GM19397 (cell line): Measurements from ENCODE around the gene DLX4.

ENCODE experiments used
- ATAC-seq: cut with Tn5 transposase; IDR thresholded peaks from one replicate; pipeline ENCODE4 v1.9.1; 2021; ENCODE audit warnings: mild to moderate bottlenecking, moderate library complexity; ENCODE audit not compliant: unreplicated experiment

The DLX4 gene

GRCh38 chr17:50003911-50004310 lies 34.9 kb downstream of the DLX4 start:
- ATAC-seq, result no peak

GRCh38 chr17:50009282-50009681 lies 40.3 kb downstream of the DLX4 start:
- no peak for ATAC-seq

- ATAC-seq, result no peak
These were observed 44.1 kb downstream of the DLX4 start for GRCh38 chr17:50013079-50013478.

GRCh38 chr17:50014471-50015088 lies 45.6 kb downstream of the DLX4 start:
- no peak for ATAC-seq

- ATAC-seq, result no peak
These were observed 46.2 kb downstream of the DLX4 start for GRCh38 chr17:50015146-50015545.

GRCh38 chr17:50018909-50019308 lies 49.9 kb downstream of the DLX4 start:
- ATAC-seq, result no peak

- ATAC-seq, result no peak
These were observed 52.0 kb downstream of the DLX4 start for GRCh38 chr17:50020841-50021599.

- ATAC-seq, result no peak
These were observed 52.8 kb downstream of the DLX4 start for GRCh38 chr17:50021681-50022370.

- no peak for ATAC-seq
These were observed 53.6 kb downstream of the DLX4 start for GRCh38 chr17:50022463-50023130.

- no peak for ATAC-seq
These were observed 54.5 kb downstream of the DLX4 start for GRCh38 chr17:50023520-50023919.
